ENCODE data around the gene L3MBTL1.
A peak's percentile ranks its signal among the peaks of the same experiment; 100 is the strongest.

Gene L3MBTL1

DNA sequence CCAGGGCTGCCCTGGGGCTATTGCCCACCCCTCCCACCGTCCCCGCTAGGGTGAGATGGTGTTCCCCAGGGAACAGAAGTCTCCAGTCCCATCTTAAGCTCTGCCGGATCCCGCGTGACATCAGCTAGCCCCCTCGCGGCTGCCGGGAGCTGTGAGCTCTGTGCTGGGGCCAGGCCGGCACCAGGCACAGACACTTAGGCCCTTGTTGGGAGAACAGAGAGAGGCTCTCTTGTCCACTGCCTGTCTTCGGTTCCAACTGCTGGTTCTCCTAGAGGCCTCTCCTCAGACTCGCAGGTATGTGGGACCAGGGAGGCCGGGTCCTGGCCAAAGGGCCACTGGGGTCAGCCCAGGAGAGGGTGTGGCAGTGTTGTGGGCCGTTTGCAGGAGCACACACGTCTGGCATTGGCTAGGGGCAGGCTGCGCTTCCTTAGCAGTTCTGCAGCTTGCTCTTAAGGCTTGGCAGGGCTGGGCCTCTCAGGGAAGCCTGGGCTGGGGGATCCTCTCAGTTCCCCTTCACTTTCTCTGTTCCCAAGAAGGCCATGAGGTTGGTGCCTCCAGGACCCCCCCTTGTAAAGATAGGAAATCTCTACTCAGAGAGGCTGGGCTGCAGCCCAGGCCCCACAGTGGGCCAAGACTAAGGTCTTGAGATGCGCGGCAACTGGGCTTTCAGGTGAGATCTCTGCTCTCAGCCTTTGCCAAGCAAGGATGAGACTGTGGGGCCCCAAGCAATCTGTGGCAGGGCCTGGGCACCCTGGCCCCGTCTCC is 57.7 kb downstream of the L3MBTL1 start:
- DNase-seq (ENCODE audit: insufficient read length, low spot score) (no peak), FAIRE-seq (no peak)
- no peak for TF ChIP-seq POLR2A (IDR thresholded peaks at IDR 0.05; ENCODE audit: low read depth, low read length)

DNA sequence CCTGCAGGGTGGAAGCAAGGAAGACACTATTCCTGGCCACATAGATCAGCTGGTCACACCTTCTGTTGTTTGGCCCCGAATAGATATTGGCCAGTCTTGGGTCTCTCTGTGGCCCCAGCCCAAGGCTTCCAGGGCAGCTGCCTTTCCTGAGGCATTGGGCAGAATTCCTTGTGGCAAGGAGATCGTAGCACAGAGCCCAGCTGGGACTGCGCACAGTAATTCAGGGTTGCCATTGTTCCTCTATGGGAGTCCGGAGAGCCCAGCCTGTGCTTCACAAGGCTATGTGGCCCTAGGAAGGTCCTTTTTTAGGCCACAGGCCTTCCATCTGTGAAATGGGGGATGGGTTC is 58.2 kb downstream of the L3MBTL1 start:
- DNase-seq (ENCODE audit: insufficient read length, low spot score) = no peak
- TF ChIP-seq POLR2A (IDR thresholded peaks at IDR 0.05; ENCODE audit: low read depth, low read length) = no peak
- FAIRE-seq = no peak

DNA sequence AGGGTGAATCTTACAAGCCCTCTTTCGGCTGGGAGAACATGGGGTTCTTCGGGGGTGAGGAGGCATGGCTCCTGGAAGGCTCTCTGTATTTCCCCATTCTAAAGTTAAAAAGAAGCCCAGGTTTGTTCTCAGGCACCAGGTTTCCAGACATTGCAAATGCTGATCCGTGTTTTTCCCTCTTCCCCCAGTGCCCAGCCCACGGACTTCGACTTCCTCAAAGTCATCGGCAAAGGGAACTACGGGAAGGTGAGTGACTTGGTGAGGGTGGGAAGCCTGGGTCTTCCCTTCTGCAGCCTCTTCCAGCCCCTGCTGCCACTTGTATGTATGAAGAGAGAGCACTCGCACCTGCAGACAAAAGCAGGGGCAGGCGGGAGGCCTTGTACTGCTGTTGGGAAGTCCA is 60.0 kb downstream of the L3MBTL1 start:
- DNase-seq (ENCODE audit: insufficient read length, low spot score) (no peak), FAIRE-seq (no peak)
- TF ChIP-seq POLR2A (IDR thresholded peaks at IDR 0.05; ENCODE audit: low read depth, low read length) = no peak

DNA sequence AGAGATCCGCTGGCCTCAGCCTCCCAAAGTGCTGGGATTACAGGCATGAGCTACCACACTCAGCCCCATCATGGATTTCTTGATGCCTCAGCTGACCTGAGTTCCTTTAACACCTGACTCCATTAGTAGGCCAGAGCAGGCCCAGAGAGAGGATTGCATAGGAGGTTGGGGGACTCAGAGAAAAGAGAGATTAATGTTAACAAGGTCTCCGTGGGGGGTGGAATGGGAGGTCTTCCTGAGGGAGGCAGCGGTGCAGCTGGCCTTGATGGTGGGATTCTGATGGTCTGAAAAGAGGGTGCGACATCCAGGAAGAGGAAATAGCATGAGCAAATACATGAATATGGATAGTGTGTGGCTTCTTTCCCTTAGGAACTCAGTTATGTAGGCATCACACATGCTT is 61.2 kb downstream of the L3MBTL1 start:
- TF ChIP-seq POLR2A (IDR thresholded peaks at IDR 0.05; ENCODE audit: low read depth, low read length) = no peak
- no peak for FAIRE-seq
- no peak for DNase-seq (ENCODE audit: insufficient read length, low spot score)

DNA sequence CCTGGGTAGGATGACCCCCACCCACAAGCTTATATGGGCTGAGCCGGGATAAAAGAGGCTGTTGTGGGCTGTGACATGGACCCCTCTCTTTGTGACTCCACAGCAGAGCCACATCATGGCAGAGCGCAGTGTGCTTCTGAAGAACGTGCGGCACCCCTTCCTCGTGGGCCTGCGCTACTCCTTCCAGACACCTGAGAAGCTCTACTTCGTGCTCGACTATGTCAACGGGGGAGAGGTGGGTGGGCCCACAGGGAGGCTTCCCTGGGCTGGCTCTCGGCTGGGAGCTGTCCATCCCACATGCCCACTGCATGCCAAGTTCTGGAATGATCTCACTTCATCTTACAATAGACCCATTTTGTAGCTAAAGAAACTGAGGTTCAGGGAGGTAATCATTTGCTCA is 61.8 kb downstream of the L3MBTL1 start:
- no peak for FAIRE-seq
- DNase-seq (ENCODE audit: insufficient read length, low spot score) = no peak
- TF ChIP-seq POLR2A (IDR thresholded peaks at IDR 0.05; ENCODE audit: low read depth, low read length) = no peak

DNA sequence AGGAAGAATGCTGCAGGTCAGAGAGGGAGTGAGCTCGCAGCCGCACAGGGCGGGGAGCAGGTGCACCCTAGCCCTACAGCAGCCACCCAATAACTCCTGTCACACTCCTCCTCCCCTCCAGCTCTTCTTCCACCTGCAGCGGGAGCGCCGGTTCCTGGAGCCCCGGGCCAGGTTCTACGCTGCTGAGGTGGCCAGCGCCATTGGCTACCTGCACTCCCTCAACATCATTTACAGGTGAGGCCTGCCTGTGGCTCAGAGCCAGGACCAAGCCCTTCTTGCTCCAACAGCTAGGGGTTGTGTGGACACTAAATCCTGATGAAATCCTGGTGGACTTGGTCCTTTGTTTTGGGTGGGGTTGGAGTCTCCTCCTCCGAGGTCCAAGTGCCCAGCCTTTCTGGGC is 63.0 kb downstream of the L3MBTL1 start:
- DNase-seq (ENCODE audit: insufficient read length, low spot score) (no peak), FAIRE-seq (no peak)
- TF ChIP-seq POLR2A (IDR thresholded peaks at IDR 0.05; ENCODE audit: low read depth, low read length) = no peak

DNA sequence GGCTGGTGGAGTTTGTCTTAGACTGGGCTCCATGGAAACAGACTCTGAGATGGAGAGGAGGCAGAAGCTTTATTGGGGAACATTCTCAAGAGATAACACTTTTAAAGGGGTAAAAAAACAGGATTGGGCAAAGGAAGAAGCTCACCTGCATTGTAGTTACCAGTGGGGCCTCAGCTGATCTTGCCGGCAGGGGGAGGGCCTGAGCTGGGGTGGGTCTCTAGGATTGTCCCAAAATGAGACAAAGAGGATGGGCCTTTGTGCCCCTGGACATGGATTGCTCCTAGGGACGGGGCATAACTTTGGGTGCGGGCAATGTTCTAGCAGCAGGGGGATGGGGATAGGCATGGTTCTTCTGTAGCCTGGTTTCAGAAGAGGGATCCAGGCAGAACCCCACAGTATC is 63.8 kb downstream of the L3MBTL1 start:
- DNase-seq (ENCODE audit: insufficient read length, low spot score) (no peak), FAIRE-seq (no peak)
- no peak for TF ChIP-seq POLR2A (IDR thresholded peaks at IDR 0.05; ENCODE audit: low read depth, low read length)

DNA sequence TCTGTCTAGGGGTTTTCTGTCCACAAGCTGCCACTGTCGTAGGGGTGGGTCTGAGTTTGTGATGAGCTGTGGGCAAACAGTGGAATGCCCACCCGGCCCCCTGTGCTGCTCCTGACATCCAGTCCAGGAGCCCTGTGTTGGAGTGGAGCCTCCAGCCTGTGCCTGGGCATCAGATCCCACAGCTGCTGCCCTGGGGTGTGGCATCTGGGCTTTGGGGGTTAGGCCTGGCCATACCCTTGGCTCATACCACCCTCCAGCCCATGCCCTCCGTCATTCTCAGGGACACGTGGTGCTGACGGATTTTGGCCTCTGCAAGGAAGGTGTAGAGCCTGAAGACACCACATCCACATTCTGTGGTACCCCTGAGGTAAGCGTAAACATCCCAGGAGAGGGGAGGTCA is 64.3 kb downstream of the L3MBTL1 start:
- TF ChIP-seq POLR2A (IDR thresholded peaks at IDR 0.05; ENCODE audit: low read depth, low read length) = no peak
- FAIRE-seq (no peak), DNase-seq (ENCODE audit: insufficient read length, low spot score) (no peak)

DNA sequence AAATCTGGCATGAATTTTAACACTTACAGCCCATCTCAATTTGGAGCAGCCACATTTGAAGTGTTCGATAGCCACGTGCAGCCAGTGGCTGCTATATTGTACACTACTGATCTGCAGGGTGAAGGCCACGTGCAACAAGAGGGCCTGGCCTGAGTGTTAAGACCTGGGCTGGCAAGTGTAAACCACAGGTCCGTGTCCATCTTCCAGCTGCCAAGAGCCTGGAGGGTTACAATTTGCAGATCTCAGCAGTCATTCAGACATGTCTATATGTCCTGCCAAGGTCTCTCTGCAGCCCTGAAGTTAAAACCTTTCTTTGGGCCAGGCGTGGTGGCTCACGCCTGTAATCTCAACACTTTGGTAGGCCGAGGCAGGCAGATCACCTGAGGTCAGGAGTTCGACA is 65.4 kb downstream of the L3MBTL1 start:
- TF ChIP-seq POLR2A (IDR thresholded peaks at IDR 0.05; ENCODE audit: low read depth, low read length) = no peak
- DNase-seq (ENCODE audit: insufficient read length, low spot score) (no peak), FAIRE-seq (no peak)

DNA sequence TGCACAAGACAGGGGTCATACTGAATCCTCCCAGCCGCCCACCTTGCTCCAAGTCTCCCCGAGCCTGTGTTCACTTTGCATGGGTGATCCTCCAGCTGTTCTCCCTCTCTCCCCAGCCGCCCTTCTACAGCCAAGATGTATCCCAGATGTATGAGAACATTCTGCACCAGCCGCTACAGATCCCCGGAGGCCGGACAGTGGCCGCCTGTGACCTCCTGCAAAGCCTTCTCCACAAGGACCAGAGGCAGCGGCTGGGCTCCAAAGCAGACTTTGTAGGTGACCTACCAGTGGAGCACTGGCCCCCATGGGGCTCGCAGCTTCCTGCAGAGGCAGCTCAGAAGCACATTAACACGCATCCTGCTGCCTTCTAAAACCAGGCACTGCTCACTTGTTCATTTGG is 68.6 kb downstream of the L3MBTL1 start:
- no peak for TF ChIP-seq POLR2A (IDR thresholded peaks at IDR 0.05; ENCODE audit: low read depth, low read length)
- FAIRE-seq (no peak), DNase-seq (ENCODE audit: insufficient read length, low spot score) (no peak)

DNA sequence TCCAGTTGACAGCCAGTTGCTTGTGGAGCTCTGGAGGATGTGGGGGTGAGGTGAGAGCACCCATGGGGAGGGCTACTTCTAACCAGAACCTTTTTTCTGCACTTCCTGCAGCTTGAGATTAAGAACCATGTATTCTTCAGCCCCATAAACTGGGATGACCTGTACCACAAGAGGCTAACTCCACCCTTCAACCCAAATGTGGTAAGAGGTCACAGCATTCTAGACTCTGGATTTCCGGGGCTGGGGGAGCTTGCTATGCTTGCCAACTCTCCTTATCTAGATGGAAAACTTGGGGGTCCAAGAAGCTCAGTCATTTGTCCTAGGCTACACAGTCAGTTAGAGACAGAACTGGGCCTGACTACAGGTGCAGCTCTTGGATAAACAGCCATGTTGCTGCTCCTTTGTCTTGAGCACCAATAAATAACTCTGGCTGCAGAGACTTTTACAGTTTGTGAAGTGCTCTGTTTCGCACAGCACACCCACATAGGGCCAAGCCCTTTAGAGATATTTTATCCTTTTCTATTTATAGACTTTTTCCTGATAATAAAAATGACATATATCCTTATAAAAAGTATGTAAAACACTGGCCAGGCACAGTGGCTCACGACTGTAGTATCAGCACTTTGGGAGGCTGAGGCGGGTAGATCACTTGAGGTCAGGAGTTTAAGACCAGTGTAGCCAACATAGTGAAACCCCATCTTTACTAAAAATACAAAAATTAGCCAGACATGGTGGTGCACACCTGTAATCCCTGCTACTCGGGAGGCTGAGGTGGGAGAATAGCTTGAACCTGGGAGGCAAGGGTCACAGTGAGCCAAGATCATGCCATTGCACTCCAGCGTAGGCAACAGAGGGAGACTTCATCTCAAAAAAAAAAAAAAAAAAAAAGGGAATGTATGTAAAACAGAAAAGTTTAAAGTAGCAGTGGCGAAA is 72.6 kb downstream of the L3MBTL1 start:
- FAIRE-seq (no peak), DNase-seq (ENCODE audit: insufficient read length, low spot score) (no peak)
- no peak for TF ChIP-seq POLR2A (IDR thresholded peaks at IDR 0.05; ENCODE audit: low read depth, low read length)

DNA sequence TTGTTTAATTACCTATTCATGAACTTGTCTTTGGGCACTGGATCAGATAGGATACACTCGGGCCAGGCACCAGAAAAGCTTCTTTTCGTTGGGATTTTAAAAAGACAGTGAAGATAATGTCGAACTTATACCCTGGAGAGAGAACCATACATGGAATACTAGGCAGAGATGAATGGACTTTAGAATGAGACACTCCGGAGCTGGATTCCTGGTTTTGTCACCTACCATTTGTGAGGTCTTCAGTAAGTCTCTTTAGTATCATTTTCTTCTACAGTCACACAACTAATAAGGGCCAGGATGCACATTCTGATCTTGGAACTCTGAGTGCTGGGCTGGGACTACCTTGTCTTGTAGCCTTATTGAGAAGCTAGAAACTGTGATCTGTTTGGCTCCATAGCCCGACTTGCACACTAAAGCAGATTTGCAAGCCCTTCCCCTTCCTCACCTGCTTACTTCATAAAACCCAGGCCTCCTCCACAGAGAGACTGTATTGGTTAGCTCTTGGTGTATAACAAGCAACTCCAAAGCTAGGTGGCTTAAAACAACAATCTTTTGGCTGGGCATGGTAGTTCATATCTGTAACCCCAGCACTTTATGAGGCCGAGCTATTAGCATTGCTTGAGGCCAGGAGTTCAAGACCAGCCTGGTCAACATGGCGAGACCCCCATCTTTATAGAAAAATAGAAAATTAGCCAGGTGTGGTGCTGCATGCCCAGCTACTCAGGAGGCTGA is 75.8 kb downstream of the L3MBTL1 start:
- DNase-seq (ENCODE audit: insufficient read length, low spot score) (no peak), FAIRE-seq (no peak)
- TF ChIP-seq POLR2A (IDR thresholded peaks at IDR 0.05; ENCODE audit: low read depth, low read length) = no peak

DNA sequence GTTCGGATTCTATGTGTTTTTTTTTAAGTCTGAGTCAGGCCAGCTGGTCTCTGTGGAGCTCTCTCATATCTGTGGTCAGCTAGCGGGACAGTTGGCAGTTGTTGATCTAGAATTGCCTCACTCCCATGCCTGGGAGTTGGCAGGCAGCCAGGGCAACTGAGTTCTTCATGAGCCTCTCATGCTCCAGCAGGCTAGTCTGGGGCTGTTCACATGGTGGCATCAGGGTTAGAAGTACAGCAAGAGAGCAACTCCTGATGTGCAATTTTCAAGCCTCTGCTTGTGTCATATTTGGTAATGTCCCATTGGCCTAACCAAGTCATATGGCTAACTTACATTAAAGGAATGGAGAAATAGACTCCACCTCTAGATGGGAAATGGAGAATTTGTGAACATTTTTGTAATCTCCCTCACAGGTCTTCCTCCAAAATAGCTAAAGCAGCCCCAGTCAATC is 76.5 kb downstream of the L3MBTL1 start:
- FAIRE-seq = no peak

More for the DNA sequence above, 76.5 kb downstream of the L3MBTL1 start:
- peak; percentile 23 for DNase-seq (ENCODE audit: insufficient read length, low spot score)
- TF ChIP-seq POLR2A (IDR thresholded peaks at IDR 0.05; ENCODE audit: low read depth, low read length) = no peak

Data from H54 (cell line).